ENCODE measurements around the gene ABHD5.
"Not testable (repeated sequence)": the region's sequence is repeated elsewhere in the genome, so short reads cannot be mapped to it uniquely, and the experiment has no call there.

The ABHD5 gene

DNA sequence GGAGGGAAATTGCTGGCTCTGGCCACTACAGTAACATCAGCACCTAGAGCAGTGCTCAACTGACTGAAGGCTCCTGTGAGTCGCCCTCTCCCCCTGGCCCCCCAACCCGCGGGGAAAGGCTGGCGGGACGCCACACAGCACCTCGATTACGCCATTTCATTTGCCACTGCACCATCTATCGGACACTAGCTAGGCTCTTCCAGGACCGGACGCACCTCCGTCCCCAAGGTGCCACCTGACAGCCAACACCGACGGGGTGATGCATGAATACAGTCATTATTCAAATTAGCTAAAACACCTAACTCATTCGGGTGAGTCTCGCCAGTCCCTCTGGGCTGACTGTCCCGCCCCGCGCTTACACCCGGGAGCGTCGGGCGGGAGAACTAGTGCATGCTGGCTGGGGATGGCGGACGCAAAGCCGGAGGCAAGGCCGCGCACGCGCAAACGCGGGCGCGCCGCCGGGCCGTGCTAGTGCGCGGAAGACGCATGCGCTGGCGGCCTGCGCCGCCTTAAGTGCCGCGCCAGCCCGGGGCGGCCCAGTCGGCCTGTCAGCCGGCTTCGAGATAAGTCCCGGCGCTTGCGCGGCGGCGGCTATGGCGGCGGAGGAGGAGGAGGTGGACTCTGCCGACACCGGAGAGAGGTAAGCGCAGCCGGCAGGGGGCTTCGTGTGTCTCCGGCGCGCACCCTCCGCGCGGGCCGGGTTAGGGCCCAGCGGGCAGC is at the start of gene ABHD5:
ABHD5 (plus strand) TSS at position 539 of the 720 bp plus-strand sequence; CDS start at position 594, 55 bp downstream.
- DNase-seq: peak; percentile 74

DNA sequence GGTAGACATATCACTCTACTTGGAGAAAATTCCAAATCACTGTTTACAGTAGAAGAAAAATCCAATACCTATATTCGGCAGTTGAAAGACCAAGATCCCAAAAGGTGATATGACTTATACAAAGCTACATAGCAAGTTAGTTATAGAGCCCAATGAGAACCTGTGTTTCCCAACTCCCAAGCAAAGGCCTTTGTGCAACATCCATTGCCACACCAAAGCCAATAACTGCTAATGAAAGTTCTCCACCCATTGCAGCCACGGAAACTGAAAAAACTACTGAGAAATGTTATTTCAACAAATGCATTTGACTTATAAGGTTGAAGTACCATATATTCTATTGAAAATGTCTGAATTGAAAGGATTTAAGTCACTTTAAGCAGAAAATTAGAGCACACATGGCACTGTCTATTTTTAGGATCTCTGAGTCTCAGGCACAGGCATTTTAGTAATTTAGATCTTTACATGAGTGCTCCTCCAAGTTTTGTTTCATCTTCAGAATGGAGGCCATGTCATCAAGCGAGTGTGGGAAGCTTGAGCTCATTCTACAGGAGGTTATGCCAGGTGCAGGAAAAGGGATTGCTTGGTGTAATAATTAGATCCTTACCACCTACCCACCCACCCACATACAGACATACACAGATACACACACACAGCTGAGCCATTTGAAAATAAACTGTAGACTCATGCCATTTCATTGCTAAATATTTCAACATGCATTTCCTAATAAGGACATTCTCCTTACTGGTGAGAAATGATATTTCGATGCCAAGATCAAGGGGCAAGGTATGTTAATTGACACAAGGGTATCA is 49.2 kb upstream of the ABHD5 start:
- DNase-seq: no peak

DNA sequence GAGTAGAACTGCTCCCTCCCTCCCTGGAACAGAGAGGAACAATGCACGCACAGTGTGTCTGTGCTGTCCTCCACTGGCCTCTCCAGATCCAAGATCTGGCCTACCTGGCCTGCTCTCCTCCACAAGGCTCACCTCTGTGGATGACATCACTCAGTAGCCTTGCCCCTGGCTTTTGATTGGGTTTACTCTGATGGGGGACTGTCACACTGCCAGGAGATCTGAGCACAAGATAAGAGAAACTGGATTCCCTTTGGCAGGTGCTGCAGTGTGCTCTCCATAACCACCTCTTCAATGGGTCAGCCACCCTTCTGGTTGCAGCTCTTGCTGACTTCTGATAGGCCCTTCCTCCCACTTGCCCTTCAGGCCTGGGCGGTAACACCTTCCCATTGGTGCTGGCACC is 46.3 kb upstream of the ABHD5 start:
- DNase-seq: no peak

DNA sequence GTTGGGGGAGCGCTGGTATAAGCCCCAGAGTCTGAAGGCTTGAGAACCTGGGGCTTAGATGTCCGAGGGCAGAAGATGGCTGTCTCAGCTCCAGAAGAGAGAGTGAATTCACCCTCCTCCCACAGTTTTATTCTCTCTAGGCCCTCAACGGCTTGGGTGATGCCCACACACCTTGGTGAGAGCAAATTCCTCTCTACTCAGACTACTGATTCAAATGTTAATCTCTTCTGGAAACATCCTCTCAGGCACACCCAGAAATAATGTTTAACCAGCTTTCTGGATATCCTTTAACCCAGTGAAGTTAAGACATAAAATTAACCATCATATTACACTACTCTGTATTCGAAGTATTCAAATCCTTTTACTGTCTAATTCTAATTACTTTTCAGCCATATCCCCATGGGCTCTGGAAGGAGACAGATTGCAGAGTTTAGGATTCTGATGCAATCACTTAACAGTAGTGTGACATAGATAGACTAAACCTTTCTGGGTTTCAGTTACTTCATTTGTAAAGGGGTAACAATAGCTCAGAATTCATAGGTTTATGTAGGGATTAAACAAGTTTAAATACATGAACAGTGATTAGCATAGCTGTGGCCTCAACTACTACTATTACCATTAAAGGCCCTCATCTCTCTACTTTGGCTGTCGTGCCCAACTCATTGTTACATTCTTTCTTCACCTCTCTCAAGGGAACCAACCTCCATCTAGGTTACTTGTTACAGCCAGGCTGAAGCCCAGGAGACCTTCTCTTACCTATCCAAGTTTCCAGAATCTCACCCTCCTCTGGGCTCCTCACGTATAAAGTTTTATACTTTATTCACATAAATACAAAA is 43.2 kb upstream of the ABHD5 start:
- DNase-seq: no peak

DNA sequence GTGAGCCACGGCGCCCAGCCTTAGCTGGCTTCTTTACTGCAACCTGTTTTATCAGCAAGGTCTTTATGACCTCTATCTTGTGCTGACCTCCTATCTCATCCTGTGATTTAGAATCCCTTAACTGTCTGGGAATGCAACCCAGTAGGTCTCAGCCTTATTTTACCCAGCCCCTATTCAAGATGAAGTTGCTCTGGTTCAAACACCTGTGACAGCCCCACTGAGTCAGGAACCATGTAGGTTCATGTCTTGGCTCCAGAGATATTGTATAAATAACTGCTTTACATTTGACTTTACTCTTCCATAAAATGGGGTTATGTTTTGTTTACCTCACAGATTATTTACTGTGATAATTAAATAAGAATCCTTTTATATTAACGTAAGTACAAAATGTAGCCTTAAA is 41.8 kb upstream of the ABHD5 start:
- DNase-seq: no peak

DNA sequence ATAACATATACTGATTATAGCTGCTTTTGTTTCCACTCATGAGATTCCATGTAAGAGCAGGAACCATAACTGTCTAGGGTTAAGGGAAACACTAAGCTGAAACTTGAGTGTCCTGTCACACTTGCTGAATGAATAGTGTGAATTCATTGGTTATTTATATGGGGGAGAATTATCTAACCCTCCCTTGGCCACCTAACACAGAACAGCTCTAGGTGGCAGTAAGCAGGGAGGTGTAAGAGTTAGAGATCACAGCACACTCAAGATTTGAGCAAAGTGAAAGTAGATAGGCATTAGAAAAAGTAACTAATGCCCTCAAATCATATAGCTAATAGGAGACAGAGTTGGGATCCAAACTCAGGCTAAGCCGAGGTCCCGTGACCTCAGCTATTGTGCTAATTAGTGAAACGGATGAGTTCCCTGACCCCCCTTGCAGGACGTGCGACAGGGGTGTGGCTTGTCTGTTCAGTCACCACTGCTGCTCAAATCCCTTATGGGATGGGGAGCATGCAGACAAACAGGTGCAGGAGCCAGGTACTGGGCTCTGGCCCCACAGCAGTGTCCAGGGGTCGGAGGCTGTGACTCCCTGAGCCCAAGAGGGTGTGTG is 41.3 kb upstream of the ABHD5 start:
- DNase-seq: no peak

DNA sequence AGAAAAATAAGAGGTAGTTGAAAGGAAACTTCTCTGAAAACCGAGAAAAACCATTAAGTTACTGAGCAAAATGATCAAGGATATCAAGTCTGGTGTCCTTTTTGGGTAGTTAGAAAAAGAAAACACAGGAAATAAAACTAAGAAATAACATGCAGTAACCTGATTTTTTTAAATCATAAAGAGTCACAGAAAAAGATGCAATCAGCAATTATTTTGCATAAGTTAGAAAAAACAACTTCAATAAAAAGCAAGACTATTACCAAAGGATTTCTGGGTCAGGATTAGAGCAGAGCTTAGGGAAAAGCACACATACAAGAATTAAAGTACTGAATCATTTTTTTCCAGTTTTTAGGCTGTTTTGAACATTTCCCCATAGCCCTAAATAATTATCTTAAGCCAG is 40.4 kb upstream of the ABHD5 start:
- DNase-seq: no peak

DNA sequence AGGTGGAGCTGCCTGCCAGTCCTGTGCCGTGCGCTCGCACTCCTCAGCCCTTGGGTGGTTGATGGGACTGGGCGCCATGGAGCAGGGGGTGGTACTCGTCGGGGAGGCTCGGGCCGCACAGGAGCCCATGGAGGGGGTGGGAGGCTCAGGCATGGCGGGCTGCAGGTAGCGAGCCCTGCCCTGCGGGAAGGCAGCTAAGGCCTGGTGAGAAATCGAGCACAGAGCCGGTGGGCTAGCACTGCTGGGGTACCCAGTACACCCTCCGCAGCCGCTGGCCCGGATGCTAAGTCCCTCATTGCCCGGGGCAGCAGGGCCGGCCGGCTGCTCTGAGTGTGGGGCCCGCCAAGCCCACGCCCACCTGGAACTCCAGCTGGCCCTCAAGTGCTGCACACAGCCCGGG is 34.3 kb upstream of the ABHD5 start:
- DNase-seq: not testable (repeated sequence)

DNA sequence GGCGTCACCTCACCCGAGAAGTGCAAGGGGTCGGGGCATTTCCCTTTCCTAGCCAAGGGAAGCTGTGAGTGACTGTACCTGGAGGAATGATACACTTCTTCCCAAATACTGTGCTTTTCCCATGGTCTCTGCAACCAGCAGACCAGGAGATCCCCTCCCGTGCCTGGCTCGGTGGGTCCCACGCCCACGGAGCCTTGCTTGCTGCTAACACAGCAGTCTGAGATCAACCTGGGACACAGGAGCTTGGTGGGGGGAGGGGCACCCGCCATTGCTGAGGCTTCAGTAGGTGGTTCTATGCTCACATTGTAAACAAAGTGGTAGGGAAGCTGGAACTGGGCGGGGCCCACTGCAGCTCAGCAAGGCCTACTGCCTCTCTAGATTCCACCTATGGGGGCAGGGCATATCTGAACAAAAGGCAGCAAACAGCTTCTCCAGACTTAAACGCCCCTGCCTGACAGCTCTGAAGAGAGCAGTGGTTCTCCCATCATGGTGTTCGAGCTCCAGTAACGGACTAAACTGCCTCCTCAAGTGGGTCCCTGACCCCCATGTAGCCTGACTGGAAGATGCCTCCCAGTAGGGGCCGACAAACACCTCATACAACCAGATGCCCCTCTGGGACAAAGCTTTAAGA is 31.4 kb upstream of the ABHD5 start:
- no peak for DNase-seq

DNA sequence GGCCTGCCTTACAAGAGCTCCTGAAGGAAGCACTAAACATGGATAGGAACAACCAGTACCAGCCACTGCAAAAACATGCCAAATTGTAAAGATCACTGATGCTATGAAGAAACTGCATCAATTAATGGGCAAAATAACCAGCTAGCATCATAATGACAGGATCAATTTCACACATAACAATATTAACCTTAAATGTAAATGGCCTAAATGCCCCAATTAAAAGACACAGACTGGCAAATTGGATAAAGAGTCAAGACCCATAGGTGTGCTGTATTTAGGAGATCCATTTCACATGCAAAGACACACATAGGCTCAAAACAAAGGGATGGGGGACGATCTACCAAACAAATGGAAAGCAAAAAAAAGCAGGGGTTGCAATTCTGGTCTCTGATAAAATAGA is 29.4 kb upstream of the ABHD5 start:
- not testable (repeated sequence) for DNase-seq

DNA sequence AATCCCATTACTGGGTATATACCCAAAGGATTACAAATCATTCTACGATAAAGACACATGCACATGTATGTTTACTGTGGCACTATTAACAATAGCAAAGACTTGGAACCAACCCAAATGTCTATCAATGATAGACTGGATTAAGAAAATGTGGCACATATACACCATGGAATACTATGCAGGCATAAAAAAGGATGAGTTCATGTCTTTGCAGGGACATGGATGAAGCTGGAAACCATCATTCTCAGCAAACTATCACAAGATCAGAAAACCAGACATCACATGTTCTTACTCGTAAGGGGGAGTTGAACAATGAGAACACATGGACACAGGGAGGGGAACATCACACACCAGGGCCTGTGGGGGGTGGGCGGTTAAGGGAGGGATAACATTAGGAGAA is 25.7 kb upstream of the ABHD5 start:
- not testable (repeated sequence) for DNase-seq

DNA sequence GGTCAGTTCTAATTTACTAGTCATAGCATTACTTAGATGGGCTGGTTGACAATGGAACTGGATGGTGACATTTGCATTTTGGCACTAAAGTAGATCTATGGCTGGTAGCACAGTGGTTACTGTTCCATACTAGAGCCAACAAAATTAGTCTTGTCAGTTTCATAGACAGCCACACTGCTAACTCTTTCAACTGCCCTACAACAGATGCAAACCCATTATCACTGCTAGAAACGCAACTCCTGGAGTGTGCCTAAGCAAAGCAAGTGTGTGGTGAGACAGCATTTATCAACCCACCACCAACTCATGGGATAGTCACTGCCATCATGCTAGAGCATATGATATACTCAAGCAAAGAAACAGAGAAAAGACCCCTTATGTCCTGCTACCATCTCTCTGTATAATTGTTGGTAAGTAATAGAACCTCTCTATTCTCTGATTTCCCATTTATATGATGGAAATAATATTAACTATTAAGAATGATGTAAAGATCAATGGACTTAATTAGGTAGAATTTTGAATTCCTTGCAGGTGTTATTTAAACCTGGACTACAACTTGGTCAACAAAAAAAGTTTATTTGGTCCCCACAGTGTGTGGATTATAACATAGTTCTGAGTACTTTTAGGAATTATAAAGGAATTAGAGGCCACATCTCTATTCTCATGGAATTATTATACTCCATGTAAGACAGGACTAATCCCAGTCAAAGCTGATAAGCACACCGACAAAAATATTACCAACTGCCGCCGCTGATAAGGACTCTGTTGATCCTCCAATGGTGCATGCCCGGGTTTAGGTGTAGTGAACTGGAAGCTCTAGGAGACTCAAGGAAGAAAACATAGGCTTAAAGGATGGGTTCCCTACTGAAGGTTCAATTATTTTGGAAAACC is 19.9 kb upstream of the ABHD5 start:
- no peak for DNase-seq

DNA sequence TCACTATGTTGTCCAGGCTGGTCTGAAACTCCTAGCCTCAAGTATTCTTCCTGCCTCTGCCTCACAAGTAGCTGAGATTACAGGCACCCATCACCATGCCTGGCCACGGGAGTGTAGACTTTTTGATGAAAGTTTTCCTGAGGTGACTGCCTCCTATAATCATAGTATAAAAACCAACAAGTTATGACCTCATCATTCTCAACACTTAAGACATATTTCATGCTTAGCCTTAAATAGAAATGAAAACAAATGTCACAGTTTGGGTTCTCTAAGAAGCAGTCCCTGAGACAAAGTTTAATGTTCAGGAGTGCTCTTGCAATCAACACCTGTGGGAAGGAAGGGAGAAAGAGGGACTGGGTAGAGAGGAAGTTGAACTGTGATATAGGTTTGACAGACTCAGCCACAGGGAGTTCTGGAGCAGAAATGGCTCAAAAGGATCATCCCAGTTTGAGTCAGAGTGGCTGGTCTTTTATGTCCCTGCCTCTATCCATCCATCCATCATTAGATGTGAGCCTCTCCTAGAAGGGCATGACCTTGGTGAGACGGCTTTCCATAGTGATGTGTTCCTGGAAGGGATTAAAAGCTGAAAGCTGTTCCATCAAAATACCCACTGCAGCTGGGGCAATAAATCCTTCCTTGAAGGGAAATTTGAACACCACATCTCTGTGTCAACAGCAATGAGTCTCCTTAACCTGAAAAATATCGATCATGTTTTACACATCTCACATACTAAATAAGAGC is 16.2 kb upstream of the ABHD5 start:
- no peak for DNase-seq

DNA sequence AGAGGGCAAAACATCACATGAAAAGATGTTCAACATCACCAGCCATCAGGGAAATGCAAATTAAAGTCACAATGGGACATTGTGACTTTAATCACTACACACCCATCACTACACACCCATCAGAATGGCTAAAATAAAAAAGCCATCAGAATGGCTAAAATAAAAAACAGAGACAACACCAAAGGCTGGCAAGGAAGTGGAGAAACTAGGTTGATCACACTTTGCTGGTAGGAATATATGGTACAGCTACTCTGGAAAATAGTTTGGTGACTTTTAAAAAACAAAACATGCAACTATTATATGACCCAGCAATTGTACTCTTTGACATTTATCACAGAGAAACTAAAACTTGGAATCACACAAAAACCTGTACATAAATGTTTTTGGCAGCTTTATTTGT is 15.1 kb upstream of the ABHD5 start:
- DNase-seq: no peak

DNA sequence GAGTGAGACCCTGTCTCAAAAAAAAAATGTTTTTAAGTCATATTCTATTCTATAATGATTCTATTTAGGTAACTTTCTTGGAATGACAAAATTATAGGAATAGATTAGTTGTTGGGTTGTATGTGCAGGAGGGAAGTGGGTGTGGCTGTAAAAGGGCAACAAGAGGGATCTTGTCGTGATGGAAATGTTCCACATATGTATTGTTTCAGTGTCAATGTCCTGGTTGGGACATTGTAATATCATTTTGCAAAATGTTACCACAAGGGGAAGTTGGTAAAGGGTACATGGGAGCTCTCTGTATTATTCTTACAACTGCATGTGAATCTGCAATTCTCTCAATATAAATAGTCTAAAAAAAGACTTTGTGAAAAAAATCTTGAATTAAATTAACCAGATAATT is 14.3 kb upstream of the ABHD5 start:
- DNase-seq: no peak

DNA sequence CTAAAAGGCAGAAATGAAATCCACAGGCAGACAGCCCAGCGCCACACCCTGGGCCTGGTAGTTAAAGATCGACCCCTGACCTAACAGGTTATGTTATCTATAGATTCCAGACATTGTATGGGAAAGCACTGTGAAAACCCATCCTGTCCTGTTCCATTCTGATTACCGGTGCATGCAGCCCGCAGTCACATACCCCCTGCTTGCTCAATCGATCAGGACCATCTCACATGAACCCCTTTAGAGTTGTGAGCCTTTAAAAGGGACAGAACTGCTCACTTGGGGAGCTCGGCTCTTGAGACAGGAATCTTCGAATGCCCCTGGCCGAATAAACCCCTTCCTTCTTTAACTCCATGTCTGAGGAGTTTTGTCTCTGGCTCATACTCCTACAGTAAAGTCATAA is 12.4 kb upstream of the ABHD5 start:
- not testable (repeated sequence) for DNase-seq

DNA sequence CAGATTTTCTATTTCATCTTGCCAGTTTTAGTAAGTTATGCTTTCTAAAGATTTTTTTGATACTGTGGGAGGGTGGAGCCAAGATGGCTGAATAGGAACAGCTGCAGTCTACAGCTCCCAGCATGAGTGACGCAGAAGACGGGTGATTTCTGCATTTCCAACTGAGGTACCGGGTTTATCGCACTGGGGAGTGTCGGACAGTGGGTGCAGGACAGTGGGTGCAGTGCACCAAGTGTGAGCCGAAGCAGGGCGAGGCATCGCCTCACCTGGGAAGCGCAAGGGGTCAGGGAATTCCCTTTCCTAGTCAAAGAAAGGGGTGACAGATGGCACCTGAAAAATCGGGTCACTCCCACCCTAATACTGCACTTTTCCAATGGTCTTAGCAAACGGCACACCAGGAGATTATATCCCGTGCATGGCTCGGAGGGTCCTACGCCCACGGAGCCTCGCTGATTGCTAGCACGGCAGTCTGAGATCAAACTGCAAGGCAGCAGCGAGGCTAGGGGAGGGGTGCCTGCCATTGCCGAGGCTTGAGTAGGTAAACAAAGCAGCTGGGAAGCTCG is 11.8 kb upstream of the ABHD5 start:
- DNase-seq: not testable (repeated sequence)

DNA sequence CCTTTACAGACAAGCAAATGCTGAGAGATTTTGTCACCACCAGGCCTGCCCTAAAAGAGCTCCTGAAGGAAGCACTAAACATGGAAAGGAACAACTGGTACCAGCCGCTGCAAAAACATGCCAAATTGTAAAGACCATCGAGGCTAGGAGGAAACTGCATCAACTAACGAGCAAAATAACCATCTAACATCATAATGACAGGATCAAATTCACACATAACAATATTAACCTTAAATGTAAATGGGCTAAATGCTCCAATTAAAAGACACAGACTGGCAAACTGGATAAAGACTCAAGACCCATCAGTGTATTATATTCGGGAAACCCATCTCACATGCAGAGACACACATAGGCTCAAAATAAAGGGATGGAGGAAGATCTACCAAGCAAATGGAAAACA is 9.9 kb upstream of the ABHD5 start:
- not testable (repeated sequence) for DNase-seq

DNA sequence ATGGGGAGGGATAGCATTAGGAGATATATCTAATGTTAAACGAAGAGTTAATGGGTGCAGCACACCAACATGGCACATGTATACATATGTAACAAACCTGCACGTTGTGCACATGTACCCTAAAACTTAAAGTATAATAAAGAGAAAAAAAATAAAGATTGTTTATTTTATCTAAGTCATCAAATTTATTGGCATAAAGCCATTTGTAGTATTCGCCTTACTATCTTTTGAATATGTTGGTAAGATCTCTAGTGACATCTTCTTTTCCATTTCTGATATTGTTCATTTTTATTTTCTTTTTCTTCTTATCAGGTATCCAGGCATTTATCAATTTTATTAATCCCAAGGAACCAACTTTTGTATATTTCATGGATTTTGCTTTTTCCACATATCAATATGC is 5.8 kb upstream of the ABHD5 start:
- no peak for DNase-seq

DNA sequence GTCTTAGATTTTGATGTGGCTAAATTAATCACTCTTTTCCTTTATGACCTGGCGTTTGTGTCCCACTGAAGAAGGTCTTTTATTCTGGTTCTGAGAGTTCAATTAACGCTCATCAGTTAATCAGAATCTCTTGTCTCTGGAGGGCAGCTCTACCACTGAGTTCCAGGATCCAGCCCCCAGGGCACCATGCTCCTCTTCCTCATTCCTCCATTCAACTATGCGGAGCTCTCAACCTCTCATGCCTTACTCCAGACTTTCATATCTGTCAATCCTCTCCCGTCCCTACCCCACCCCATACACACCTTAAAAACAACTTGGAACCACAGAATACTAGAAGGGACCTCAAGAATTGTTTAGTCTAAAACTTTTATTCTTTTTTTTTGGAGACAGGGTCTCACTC is 4.8 kb upstream of the ABHD5 start:
- DNase-seq: no peak

DNA sequence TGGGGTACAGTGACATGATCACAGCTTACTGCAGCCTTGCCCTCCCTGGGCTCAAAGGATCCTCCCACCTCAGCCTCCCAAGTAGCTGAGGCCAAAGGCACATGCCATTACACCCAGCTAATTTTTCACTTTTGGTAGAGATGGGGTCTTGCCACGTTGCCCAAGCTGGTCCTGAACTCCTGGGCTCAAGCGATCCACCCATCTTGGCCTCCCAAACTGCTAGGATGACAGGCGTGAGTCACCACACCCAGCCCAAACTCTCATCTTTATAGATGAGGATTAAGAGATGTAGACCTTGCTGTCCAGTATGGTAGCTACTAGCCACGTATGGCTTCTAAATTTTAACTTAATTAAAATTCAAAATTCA is 4.4 kb upstream of the ABHD5 start:
- no peak for DNase-seq
